Measurements from ENCODE around the gene PLN. TPM values are rescaled to one million over a fixed set of nuclear protein-coding genes. Genes with fewer than 3 reads are reported as not detected.

Gene PLN
- total RNA-seq, 2 experiments from 2014 or later = not detected

- Mint-ChIP-seq H3K36me3 (ENCODE audit: low read depth) (peaks cover 10% of the 10 kb centered on the region), H3K27me3 (ENCODE audit: low read depth) (no peaks in the 10 kb centered on the region), H3K4me1 (ENCODE audit: low read depth) (peaks cover 25% of the 10 kb centered on the region), H3K27ac (no peak overlapping the region), H3K9me3 (no peaks in the 10 kb centered on the region), H3K4me3 (no peak overlapping the region)
- CTCF ChIA-PET = interaction anchor here (0.6 to 1.5 kb wide), 3 partner anchors 14 to 231 kb away, joined by 3 to 5 read pairs (median 3); no protein-coding TSS in a partner anchor
- no peak for DNase-seq
- intact Hi-C loops (cut with micrococcal nuclease) = no loop called here
Measured at GRCh38 chr6:118567974-118568373, 19.9 kb downstream of the PLN start.

- no peak for DNase-seq
- Mint-ChIP-seq H3K4me3 (no peak overlapping the region), H3K4me1 (ENCODE audit: low read depth) (peaks cover 27% of the 10 kb centered on the region), H3K27me3 (ENCODE audit: low read depth) (no peaks in the 10 kb centered on the region), H3K27ac (no peak overlapping the region), H3K36me3 (ENCODE audit: low read depth) (peaks cover 18% of the 10 kb centered on the region), H3K9me3 (peaks cover 7% of the 10 kb centered on the region)
- intact Hi-C loops (cut with micrococcal nuclease) = no loop called here
- CTCF ChIA-PET = interaction anchor here (1.8 kb wide), 1 partner anchor 11 kb away, joined by 11 read pairs; no protein-coding TSS in a partner anchor
Measured at GRCh38 chr6:118569498-118569897, 21.4 kb downstream of the PLN start.

GRCh38 chr6:118571121-118571520 is 23.0 kb downstream of the PLN start:
- Mint-ChIP-seq H3K4me1 (ENCODE audit: low read depth) (peaks cover 14% of the 10 kb centered on the region), H3K9me3 (peaks cover 22% of the 10 kb centered on the region), H3K4me3 (no peak overlapping the region), H3K27me3 (ENCODE audit: low read depth) (no peaks in the 10 kb centered on the region), H3K27ac (no peak overlapping the region), H3K36me3 (ENCODE audit: low read depth) (peaks cover 27% of the 10 kb centered on the region)
- no peak for DNase-seq
- CTCF ChIA-PET = interaction anchor here (1.8 kb wide), 1 partner anchor 9 kb away, joined by 11 read pairs; no protein-coding TSS in a partner anchor
- intact Hi-C loops (cut with micrococcal nuclease) = no loop called here

DNA sequence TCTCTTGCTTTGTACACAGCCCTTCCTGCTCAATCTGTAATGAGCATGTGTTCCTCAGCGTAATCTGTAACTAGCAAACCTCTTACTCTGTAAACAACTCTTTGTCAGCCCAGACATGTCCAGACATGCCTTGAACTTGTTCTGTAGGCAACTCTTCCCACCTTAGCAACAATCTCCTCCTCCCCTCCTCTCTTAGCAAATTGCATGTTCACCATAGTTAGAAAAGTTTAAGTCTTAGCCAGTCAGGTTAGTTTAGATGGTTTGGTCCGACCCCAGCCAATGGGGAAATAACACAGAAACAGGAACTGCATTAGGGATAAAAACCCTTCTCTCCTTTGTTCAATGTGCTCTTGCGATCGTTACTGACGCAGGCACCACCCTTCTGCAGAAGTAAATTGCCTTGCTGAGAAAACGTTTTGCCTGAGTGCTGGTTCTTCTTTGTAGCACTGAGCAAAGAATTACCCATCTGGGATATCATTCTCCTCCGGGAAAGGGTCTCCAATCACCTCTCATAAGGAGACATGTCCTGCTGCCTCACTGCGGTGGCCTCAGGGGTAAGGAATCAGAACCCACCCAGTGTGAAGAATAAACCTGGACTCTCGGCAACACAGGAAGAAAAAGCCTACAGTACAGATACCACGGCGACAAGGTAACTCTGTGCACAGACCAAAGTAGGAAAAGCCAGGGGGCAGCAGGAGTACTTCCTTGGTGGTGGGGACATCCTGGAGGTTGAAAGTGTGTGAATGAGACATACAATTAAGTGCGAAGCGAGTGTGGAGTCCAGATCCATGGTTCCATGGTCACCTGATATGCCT is 26.2 kb downstream of the PLN start:
- intact Hi-C loops (cut with micrococcal nuclease) = no loop called here
- Mint-ChIP-seq H3K4me1 (ENCODE audit: low read depth) (peaks cover 10% of the 10 kb centered on the region), H3K27ac (peak overlapping the region; percentile 85), H3K27me3 (ENCODE audit: low read depth) (no peaks in the 10 kb centered on the region), H3K36me3 (ENCODE audit: low read depth) (peaks cover 58% of the 10 kb centered on the region), H3K9me3 (peaks cover 48% of the 10 kb centered on the region), H3K4me3 (no peak overlapping the region)
- CTCF ChIA-PET = interaction anchor here (0.9 to 1.0 kb wide), 2 partner anchors 9 to 10 kb away, joined by 3 to 5 read pairs; no protein-coding TSS in a partner anchor
- DNase-seq = no peak

GRCh38 chr6:118577972-118578371 is 29.9 kb downstream of the PLN start:
- H3K36me3 Mint-ChIP-seq (ENCODE audit: low read depth) = peaks cover 79% of the 10 kb centered on the region
- H3K9me3 Mint-ChIP-seq = peaks cover 63% of the 10 kb centered on the region
- H3K27ac Mint-ChIP-seq = peak overlapping the region; percentile 46
- CTCF ChIA-PET = no interaction called here
- no peak for DNase-seq
- intact Hi-C loops (cut with micrococcal nuclease) = no loop called here
- H3K4me1 Mint-ChIP-seq (ENCODE audit: low read depth) = peaks cover 4% of the 10 kb centered on the region
- H3K27me3 Mint-ChIP-seq (ENCODE audit: low read depth) = no peaks in the 10 kb centered on the region
- no peak overlapping the region for H3K4me3 Mint-ChIP-seq

- DNase-seq = no peak
- intact Hi-C loops (cut with micrococcal nuclease) = no loop called here
- CTCF ChIA-PET = interaction anchor here (3.1 kb wide), 1 partner anchor 13 kb away, joined by 18 read pairs; no protein-coding TSS in a partner anchor
- H3K4me3 Mint-ChIP-seq = no peak overlapping the region
- peaks cover 4% of the 10 kb centered on the region for H3K4me1 Mint-ChIP-seq (ENCODE audit: low read depth)
- H3K9me3 Mint-ChIP-seq = peaks cover 63% of the 10 kb centered on the region
- H3K36me3 Mint-ChIP-seq (ENCODE audit: low read depth) = peaks cover 76% of the 10 kb centered on the region
- H3K27ac Mint-ChIP-seq = no peak overlapping the region
- no peaks in the 10 kb centered on the region for H3K27me3 Mint-ChIP-seq (ENCODE audit: low read depth)
Measured at GRCh38 chr6:118578617-118579016, 30.5 kb downstream of the PLN start.

GRCh38 chr6:118579786-118580185 is 31.7 kb downstream of the PLN start:
- CTCF ChIA-PET = interaction anchor here (0.8 to 3.1 kb wide), 11 partner anchors 9 to 298 kb away, joined by 3 to 18 read pairs (median 4); no protein-coding TSS in a partner anchor
- no peak for DNase-seq
- H3K36me3 Mint-ChIP-seq (ENCODE audit: low read depth) = peaks cover 66% of the 10 kb centered on the region
- peaks cover 2% of the 10 kb centered on the region for H3K4me1 Mint-ChIP-seq (ENCODE audit: low read depth)
- H3K4me3 Mint-ChIP-seq = no peak overlapping the region
- H3K9me3 Mint-ChIP-seq = peaks cover 53% of the 10 kb centered on the region
- intact Hi-C loops (cut with micrococcal nuclease) = loop anchor here (2.0 kb wide), 1 partner anchor 39 kb away; no protein-coding TSS in a partner anchor
- no peaks in the 10 kb centered on the region for H3K27me3 Mint-ChIP-seq (ENCODE audit: low read depth)
- H3K27ac Mint-ChIP-seq = no peak overlapping the region

- peak; percentile 26 for DNase-seq
- CTCF ChIA-PET = interaction anchor here (0.6 to 3.1 kb wide), 11 partner anchors 10 to 598 kb away, joined by 3 to 18 read pairs (median 4); no protein-coding TSS in a partner anchor
Measured at GRCh38 chr6:118580585-118581419, 32.7 kb downstream of the PLN start.

DNA sequence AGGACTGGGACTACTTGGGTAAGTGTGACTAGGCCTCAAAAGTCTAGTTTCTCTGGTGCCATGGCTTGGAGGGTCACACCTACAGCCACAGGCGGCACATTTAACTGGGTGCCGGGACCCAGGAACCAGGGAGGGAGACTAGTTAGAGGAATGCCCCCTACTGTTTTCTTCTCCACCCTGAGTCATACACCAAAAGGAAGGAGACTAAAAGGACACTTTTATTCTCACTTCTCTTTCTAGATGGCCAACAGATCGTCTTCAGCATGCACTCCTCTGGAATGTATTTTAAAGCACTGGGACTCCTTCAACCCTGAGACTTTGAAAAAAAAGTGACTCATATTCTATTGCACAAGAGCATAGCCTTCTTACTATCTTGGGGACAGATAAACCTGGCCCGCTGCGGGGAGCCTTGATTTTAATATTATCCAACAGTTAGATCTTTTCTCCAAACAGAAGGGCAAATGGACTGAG is 33.4 kb downstream of the PLN start:
- Mint-ChIP-seq H3K4me1 (ENCODE audit: low read depth) (peaks cover 2% of the 10 kb centered on the region), H3K9me3 (peaks cover 36% of the 10 kb centered on the region), H3K36me3 (ENCODE audit: low read depth) (peaks cover 48% of the 10 kb centered on the region), H3K27me3 (ENCODE audit: low read depth) (no peaks in the 10 kb centered on the region), H3K27ac (no peak overlapping the region), H3K4me3 (no peak overlapping the region)
- intact Hi-C loops (cut with micrococcal nuclease) = loop anchor here (1.0 to 2.0 kb wide), 2 partner anchors 37 to 297 kb away; no protein-coding TSS in a partner anchor
- CTCF ChIA-PET = interaction anchor here (0.6 to 3.1 kb wide), 6 partner anchors 11 to 598 kb away, joined by 3 to 18 read pairs (median 4); no protein-coding TSS in a partner anchor
- no peak for DNase-seq

More at GRCh38 chr6:118580585-118581419, 32.7 kb downstream of the PLN start:
- Mint-ChIP-seq H3K36me3 (ENCODE audit: low read depth) (peaks cover 56% of the 10 kb centered on the region), H3K4me1 (ENCODE audit: low read depth) (peaks cover 2% of the 10 kb centered on the region), H3K27me3 (ENCODE audit: low read depth) (no peaks in the 10 kb centered on the region), H3K9me3 (peaks cover 44% of the 10 kb centered on the region), H3K4me3 (no peak overlapping the region), H3K27ac (peak overlapping the region; percentile 58)
- intact Hi-C loops (cut with micrococcal nuclease) = loop anchor here (1.0 to 2.0 kb wide), 2 partner anchors 38 to 297 kb away; no protein-coding TSS in a partner anchor

- intact Hi-C loops (cut with micrococcal nuclease) = no loop called here
- H3K36me3 Mint-ChIP-seq (ENCODE audit: low read depth) = peaks cover 28% of the 10 kb centered on the region
Measured at GRCh38 chr6:118584911-118585310, 36.8 kb downstream of the PLN start.

GRCh38 chr6:118586746-118587485 is 38.8 kb downstream of the PLN start:
- Mint-ChIP-seq H3K27me3 (ENCODE audit: low read depth) (no peaks in the 10 kb centered on the region), H3K9me3 (no peaks in the 10 kb centered on the region), H3K36me3 (ENCODE audit: low read depth) (peaks cover 25% of the 10 kb centered on the region), H3K27ac (no peak overlapping the region), H3K4me3 (no peak overlapping the region), H3K4me1 (ENCODE audit: low read depth) (peaks cover 21% of the 10 kb centered on the region)
- DNase-seq = no peak
- CTCF ChIA-PET = interaction anchor here (0.6 kb wide), 1 partner anchor 8 kb away, joined by 3 read pairs; no protein-coding TSS in a partner anchor
- intact Hi-C loops (cut with micrococcal nuclease) = no loop called here

More at GRCh38 chr6:118584911-118585310, 36.8 kb downstream of the PLN start:
- H3K27ac Mint-ChIP-seq = peak overlapping the region; percentile 12
- no peak overlapping the region for H3K4me3 Mint-ChIP-seq
- no peak for DNase-seq
- no peaks in the 10 kb centered on the region for H3K27me3 Mint-ChIP-seq (ENCODE audit: low read depth)
- peaks cover 9% of the 10 kb centered on the region for H3K9me3 Mint-ChIP-seq
- CTCF ChIA-PET = interaction anchor here (0.6 to 2.0 kb wide), 4 partner anchors 9 to 173 kb away, joined by 3 to 6 read pairs (median 4); no protein-coding TSS in a partner anchor
- H3K4me1 Mint-ChIP-seq (ENCODE audit: low read depth) = peaks cover 13% of the 10 kb centered on the region

All from activated naive CD4-positive, alpha-beta T cell treated with anti-CD3 and anti-CD28 coated beads for 36 hours (primary cell).